ENCODE data around the gene THSD7B.

Gene THSD7B

DNA sequence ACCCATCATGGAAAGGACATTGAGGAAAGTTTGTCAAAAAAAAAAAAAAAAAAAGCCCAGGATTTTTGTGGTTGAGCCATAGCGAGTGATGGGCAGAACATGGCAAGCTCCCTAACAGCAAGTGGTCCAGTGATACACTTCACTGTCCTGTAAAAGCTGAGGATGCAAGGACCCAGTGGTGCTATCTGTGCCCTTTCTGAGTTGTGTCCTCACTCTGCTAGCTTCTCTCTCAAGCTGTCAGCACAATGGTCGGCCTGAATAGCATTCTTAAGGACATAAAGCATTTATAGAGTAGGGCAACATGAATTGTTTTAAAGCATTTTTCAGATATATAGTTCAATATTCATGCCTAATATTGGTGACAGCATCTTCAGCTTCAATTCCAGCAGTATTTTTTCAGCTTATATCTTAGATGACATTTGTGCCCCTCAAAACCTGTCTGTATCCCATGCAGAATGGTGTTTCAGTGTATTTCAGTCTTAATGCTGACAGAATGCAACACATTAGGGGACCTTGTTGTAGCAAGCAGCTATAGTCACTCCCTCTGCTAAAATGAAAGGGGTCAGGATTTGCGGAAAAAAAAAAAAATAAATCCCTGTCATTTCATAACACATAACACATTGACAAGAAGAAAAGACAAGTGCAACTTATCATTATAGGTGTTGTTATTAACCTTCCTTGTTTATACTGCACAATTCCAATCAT lies 496.7 kb downstream of the THSD7B start:
- no peaks in the 10 kb centered on the region for H3K9me3 ChIP-seq (ENCODE audit: low read length)
- no peak overlapping the region for H3K4me2 ChIP-seq (ENCODE audit: low read length)
- H3K36me3 ChIP-seq (ENCODE audit: insufficient read depth, low read length), result no peaks in the 10 kb centered on the region
- no peak overlapping the region for H3K4me3 ChIP-seq (ENCODE audit: low read depth, low read length, poor library complexity, severe bottlenecking)
- H3K27ac ChIP-seq (ENCODE audit: low read depth, low read length, poor library complexity, severe bottlenecking), result no peak overlapping the region
- no peaks in the 10 kb centered on the region for H3K79me2 ChIP-seq (ENCODE audit: insufficient read depth, low read length)
- no peaks in the 10 kb centered on the region for H3K9me2 ChIP-seq (ENCODE audit: low read depth, low read length)
- no peaks in the 10 kb centered on the region for H3F3A ChIP-seq (ENCODE audit: insufficient read depth, low read length)
- H3K4me1 ChIP-seq (ENCODE audit: insufficient read depth, low read length, severe bottlenecking), result no peaks in the 10 kb centered on the region
- H3K27me3 ChIP-seq (ENCODE audit: insufficient read depth, low read length), result no peaks in the 10 kb centered on the region
- no peak overlapping the region for H2AFZ ChIP-seq (ENCODE audit: low read length)
- TF ChIP-seq, protein P1, sequence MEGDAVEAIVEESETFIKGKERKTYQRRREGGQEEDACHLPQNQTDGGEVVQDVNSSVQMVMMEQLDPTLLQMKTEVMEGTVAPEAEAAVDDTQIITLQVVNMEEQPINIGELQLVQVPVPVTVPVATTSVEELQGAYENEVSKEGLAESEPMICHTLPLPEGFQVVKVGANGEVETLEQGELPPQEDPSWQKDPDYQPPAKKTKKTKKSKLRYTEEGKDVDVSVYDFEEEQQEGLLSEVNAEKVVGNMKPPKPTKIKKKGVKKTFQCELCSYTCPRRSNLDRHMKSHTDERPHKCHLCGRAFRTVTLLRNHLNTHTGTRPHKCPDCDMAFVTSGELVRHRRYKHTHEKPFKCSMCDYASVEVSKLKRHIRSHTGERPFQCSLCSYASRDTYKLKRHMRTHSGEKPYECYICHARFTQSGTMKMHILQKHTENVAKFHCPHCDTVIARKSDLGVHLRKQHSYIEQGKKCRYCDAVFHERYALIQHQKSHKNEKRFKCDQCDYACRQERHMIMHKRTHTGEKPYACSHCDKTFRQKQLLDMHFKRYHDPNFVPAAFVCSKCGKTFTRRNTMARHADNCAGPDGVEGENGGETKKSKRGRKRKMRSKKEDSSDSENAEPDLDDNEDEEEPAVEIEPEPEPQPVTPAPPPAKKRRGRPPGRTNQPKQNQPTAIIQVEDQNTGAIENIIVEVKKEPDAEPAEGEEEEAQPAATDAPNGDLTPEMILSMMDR (IDR thresholded peaks at IDR 0.05; ENCODE audit: low read length), result no peak
- no peak for TF ChIP-seq EZH2 (IDR thresholded peaks at IDR 0.05; ENCODE audit: borderline replicate concordance, low read length)
- H4K20me1 ChIP-seq (ENCODE audit: insufficient read depth, low read length), result no peaks in the 10 kb centered on the region
- H3K9ac ChIP-seq (ENCODE audit: low read length), result no peak overlapping the region

DNA sequence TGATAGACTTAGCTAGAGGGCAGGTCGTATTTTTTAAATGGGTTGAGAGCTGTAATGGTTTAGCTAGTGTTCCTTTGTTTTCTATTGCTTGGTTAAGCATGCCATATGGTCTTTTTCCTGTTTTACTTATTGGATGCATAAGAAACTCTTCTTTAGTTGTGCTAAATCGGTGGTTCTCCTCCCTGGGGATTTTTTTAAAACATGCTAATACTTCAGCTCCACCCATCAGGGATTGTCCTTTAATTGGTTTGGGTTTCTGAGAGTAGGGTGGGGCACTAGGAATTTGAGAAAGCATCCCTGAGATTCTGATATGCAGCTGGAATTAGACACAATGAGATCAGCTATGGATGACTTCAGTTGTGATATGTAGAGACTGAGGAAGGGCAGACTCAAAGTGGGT lies 497.2 kb downstream of the THSD7B start:
- H3K27ac ChIP-seq (ENCODE audit: low read depth, low read length, poor library complexity, severe bottlenecking), result no peak overlapping the region
- no peaks in the 10 kb centered on the region for H3F3A ChIP-seq (ENCODE audit: insufficient read depth, low read length)
- H3K9me2 ChIP-seq (ENCODE audit: low read depth, low read length), result no peaks in the 10 kb centered on the region
- no peaks in the 10 kb centered on the region for H4K20me1 ChIP-seq (ENCODE audit: insufficient read depth, low read length)
- no peaks in the 10 kb centered on the region for H3K27me3 ChIP-seq (ENCODE audit: insufficient read depth, low read length)
- no peaks in the 10 kb centered on the region for H3K36me3 ChIP-seq (ENCODE audit: insufficient read depth, low read length)
- H3K79me2 ChIP-seq (ENCODE audit: insufficient read depth, low read length), result no peaks in the 10 kb centered on the region
- no peak overlapping the region for H3K4me3 ChIP-seq (ENCODE audit: low read depth, low read length, poor library complexity, severe bottlenecking)
- no peaks in the 10 kb centered on the region for H3K9me3 ChIP-seq (ENCODE audit: low read length)
- H3K9ac ChIP-seq (ENCODE audit: low read length), result no peak overlapping the region
- H3K4me2 ChIP-seq (ENCODE audit: low read length), result no peak overlapping the region
- H2AFZ ChIP-seq (ENCODE audit: low read length), result no peak overlapping the region
- TF ChIP-seq, protein P1 (IDR thresholded peaks at IDR 0.05; ENCODE audit: low read length), result no peak
- no peak for TF ChIP-seq EZH2 (IDR thresholded peaks at IDR 0.05; ENCODE audit: borderline replicate concordance, low read length)
- H3K4me1 ChIP-seq (ENCODE audit: insufficient read depth, low read length, severe bottlenecking), result no peaks in the 10 kb centered on the region

DNA sequence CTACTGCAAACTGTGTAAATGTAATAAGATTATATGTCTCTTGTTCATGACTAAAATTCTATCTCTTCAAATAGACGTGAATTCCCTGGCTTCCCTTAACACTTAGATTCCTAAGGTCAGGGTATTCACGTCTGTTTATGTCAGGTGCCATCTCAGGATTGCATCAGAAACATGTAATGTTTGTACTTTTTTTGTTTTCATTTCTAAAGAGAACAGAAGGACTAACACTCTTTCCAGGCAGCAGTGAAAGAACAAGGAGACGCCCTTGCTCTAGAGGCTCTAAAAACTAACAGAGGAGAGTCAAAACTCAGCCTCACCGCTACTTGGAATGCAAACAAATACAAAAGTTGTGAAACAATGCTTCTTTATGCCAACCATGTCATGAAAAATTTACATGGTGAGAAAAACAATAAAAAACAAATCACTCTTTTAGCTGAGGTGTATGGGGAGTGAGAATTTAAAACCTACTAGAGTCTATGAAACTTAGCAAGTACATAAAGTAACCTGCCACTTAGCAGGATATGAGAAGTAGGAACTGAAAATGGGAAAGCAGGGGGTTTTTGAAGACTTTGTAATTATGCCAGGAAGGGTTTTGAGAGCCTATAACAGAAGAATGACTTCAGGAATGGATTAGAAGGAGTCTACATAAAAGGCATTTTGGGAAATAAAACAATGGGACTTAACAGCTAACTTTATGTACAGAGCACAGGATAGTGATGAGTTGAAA lies 522.7 kb downstream of the THSD7B start:
- Histone ChIP-seq H3K36me3 (ENCODE audit: insufficient read depth, low read length) (no peaks in the 10 kb centered on the region), H3K9me3 (ENCODE audit: low read length) (no peaks in the 10 kb centered on the region), H3K4me3 (ENCODE audit: low read depth, low read length, poor library complexity, severe bottlenecking) (no peak overlapping the region), H4K20me1 (ENCODE audit: insufficient read depth, low read length) (no peaks in the 10 kb centered on the region), H3K9me2 (ENCODE audit: low read depth, low read length) (no peaks in the 10 kb centered on the region), H2AFZ (ENCODE audit: low read length) (no peak overlapping the region), H3K79me2 (ENCODE audit: insufficient read depth, low read length) (no peaks in the 10 kb centered on the region), H3K27ac (ENCODE audit: low read depth, low read length, poor library complexity, severe bottlenecking) (no peak overlapping the region), H3F3A (ENCODE audit: insufficient read depth, low read length) (no peaks in the 10 kb centered on the region), H3K27me3 (ENCODE audit: insufficient read depth, low read length) (no peaks in the 10 kb centered on the region), H3K4me1 (ENCODE audit: insufficient read depth, low read length, severe bottlenecking) (no peaks in the 10 kb centered on the region), H3K4me2 (ENCODE audit: low read length) (no peak overlapping the region), H3K9ac (ENCODE audit: low read length) (no peak overlapping the region)
- TF ChIP-seq, protein P1 (IDR thresholded peaks at IDR 0.05; ENCODE audit: low read length), result no peak
- TF ChIP-seq EZH2 (IDR thresholded peaks at IDR 0.05; ENCODE audit: borderline replicate concordance, low read length), result no peak
